SU-DHL-6 (cell line): ENCODE data around the gene GOLGA7B.

Experiments
- CTCF ChIP-seq: fragments of 200-600 bp; sonication (generic); IDR thresholded peaks from one replicate; pipeline ENCODE4 v1.5.1; 2017; ENCODE audit warnings: antibody characterized with exemption, mild to moderate bottlenecking, low read length, moderate library complexity; ENCODE audit not compliant: insufficient read depth, poor library complexity, severe bottlenecking
- EZH2phosphoT487 ChIP-seq: fragments of 200-600 bp; sonication (generic), shearing (Covaris generic); conservative IDR thresholded peaks from 2 replicates; pipeline ENCODE4 v1.6.1; 2018; ENCODE audit warnings: mild to moderate bottlenecking, antibody characterized with exemption, low read length, moderate library complexity, mixed read lengths

GRCh38 chr10:97915346-97916131, 65.9 kb downstream of the GOLGA7B start:
- TF ChIP-seq CTCF (no peak), EZH2phosphoT487 (no peak)
